IPS-18a (cell line): ENCODE measurements around the gene ZNF738.
A peak's percentile ranks its signal among the peaks of the same experiment; 100 is the strongest.
"Not testable (repeated sequence)": the region's sequence is repeated elsewhere in the genome, so short reads cannot be mapped to it uniquely, and the experiment has no call there.

Source experiments
- H3K27ac ChIP-seq: one replicate; pipeline ENCODE4 v1.5.1; 2013; ENCODE audit warnings: low read length
- H3K27me3 ChIP-seq: one replicate; pipeline ENCODE4 v1.6.1; 2013; ENCODE audit warnings: mild to moderate bottlenecking, low read length; ENCODE audit not compliant: control insufficient read depth, insufficient read depth
- H3K36me3 ChIP-seq: one replicate; pipeline ENCODE4 v1.6.1; 2013; ENCODE audit warnings: low read depth, low read length; ENCODE audit not compliant: control insufficient read depth
- H3K4me1 ChIP-seq: one replicate; pipeline ENCODE4 v1.6.1; 2013; ENCODE audit warnings: low read depth, low read length; ENCODE audit not compliant: control insufficient read depth
- H3K4me3 ChIP-seq: one replicate; pipeline ENCODE4 v1.5.1; 2013; ENCODE audit warnings: low read length
- H3K9ac ChIP-seq: one replicate; pipeline ENCODE4 v1.6.1; 2013; ENCODE audit warnings: mild to moderate bottlenecking, low read length, moderate library complexity
- H3K9me3 ChIP-seq: one replicate; pipeline ENCODE4 v1.6.1; 2013; ENCODE audit warnings: low read depth, low read length; ENCODE audit not compliant: control insufficient read depth

The ZNF738 gene

DNA sequence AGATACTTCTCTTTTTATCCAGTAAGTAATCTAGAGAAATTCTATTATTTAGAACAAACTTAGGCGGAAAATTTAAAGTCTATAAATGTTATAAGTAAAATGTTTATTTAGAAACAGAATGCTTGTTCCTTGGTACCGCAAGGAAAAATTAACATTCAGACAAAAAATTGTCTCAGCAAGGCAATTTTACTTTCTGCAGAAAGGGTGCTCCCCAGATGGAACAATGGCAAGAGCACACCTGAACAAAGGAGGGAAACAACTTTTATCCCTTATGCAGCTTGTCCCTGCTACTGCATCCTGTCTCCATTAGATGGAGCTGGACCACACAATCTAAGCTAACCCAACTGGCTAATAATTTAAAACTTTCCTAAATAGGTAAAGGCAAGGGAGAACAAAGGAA lies 23.1 kb upstream of the ZNF738 start:
- Histone ChIP-seq H3K9ac (no peak overlapping the region), H3K36me3 (no peaks in the 10 kb centered on the region), H3K27ac (no peak overlapping the region), H3K27me3 (no peaks in the 10 kb centered on the region), H3K4me1 (no peaks in the 10 kb centered on the region), H3K9me3 (peaks cover 28% of the 10 kb centered on the region), H3K4me3 (no peak overlapping the region)

DNA sequence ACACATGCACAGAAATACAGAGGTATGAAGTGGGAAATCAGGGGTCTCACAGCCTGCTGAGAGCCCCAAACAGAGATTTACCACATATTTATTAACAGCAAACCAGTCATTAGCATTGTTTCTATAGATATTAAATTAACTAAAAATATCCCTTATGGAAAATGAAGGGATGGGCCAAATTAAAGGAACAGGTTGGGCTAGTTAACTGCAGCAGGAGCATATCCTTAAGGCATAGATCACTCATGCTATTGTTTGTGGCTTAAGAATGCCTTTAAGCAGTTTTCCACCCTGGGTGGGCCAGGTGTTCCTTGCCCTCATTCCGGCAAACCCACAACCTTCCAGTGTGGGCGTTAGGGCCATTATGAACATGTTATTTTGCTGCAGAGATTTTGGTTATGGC lies 14.0 kb upstream of the ZNF738 start:
- not testable (repeated sequence) for H3K4me1 ChIP-seq, H3K4me3 ChIP-seq, H3K9me3 ChIP-seq, H3K27me3 ChIP-seq, H3K36me3 ChIP-seq, H3K27ac ChIP-seq, H3K9ac ChIP-seq

DNA sequence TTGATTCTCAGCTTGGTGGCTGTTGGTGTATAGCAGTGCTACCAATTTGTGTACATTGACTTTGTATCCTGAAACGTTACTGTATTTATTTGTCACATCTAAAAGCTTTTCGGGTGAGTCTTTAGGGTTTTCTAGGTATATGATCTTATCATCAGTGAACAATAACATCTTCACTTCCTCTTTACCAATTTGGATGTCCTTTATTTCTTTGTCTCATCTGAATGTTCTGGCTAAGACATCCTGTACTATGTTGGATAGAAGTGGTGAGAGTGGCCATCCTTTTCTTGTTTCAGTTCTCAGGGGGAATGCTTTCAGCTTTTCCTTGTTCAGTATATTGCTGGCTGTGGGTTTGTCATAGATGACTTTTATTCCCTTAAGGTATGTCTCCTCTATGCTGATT lies 6.0 kb upstream of the ZNF738 start:
- Histone ChIP-seq H3K36me3 (no peaks in the 10 kb centered on the region), H3K4me3 (no peak overlapping the region), H3K9me3 (peaks cover 12% of the 10 kb centered on the region), H3K4me1 (no peaks in the 10 kb centered on the region), H3K9ac (no peak overlapping the region), H3K27ac (no peak overlapping the region), H3K27me3 (no peaks in the 10 kb centered on the region)

DNA sequence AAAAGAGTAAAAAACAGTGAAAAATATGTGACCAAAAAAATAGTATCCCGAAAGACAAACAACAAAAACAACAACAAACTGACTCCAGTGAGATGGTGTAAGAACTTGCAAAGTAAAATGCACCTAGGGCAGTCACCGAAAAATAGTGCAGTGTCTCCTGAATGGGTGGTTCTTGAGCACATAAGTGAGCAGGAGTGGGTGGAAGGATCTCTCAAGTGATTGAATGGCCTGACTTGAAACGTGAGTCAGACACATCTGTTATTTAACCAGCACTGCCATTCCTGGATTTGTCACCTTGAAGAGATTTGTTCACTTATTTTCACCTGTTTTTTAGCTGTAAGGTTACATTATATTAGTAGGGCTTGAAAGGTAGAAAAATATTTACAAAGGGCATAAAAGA lies 3.5 kb downstream of the ZNF738 start:
- H3K9me3 ChIP-seq = no peaks in the 10 kb centered on the region
- H3K4me3 ChIP-seq = no peak overlapping the region
- no peaks in the 10 kb centered on the region for H3K4me1 ChIP-seq
- no peak overlapping the region for H3K27ac ChIP-seq
- H3K9ac ChIP-seq = no peak overlapping the region
- H3K27me3 ChIP-seq = no peaks in the 10 kb centered on the region
- peaks cover 52% of the 10 kb centered on the region for H3K36me3 ChIP-seq

DNA sequence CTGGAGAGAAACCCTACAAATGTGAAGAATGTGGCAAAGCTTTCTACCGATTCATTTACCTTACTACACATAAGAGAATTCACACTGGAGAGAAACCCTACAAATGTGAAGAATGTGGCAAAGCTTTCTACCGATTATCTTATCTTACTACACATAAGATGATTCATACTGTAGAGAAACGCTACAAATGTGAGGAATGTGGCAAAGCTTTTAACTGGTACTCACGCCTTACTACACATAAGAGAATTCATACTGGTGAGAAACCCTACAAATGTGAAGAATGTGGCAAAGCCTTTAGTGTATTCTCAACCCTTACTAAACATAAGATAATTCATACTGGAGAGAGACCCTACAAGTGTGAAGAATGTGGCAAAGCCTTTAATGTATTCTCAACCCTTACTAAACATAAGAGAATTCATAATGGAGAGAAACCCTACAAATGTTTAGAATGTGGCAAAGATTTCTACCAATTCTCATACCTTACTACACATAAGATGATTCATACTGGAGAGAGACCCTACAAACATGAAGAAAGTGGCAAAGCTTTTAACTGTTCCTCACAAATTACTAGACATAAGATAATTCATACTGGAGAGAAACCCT lies 25.3 kb downstream of the ZNF738 start:
- H3K36me3 ChIP-seq = peaks cover 9% of the 10 kb centered on the region
- no peaks in the 10 kb centered on the region for H3K27me3 ChIP-seq
- H3K4me1 ChIP-seq = no peaks in the 10 kb centered on the region
- no peak overlapping the region for H3K4me3 ChIP-seq
- no peak overlapping the region for H3K27ac ChIP-seq
- H3K9ac ChIP-seq = no peak overlapping the region
- peaks cover 67% of the 10 kb centered on the region for H3K9me3 ChIP-seq

DNA sequence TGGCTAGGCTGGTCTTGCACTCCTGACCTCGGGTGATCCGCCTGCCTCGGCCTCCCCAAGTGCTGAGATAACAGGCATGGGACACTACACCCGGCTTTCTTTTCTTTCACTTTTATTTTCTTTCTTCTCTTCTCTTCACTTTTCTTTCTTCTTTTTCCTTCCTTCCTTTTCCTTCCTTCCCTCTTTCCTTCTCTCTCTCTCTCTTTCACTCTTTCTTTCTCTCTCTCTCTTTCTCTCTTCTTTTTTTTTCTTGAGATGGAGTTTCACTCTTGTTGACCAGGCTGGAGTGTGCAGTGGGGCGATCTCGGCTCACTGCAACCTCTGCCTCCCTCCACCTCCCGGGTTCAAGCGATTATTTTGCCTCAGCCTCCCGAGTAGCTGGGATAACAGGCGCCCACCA lies 37.3 kb downstream of the ZNF738 start:
- no peak overlapping the region for H3K27ac ChIP-seq
- H3K27me3 ChIP-seq = no peaks in the 10 kb centered on the region
- H3K9ac ChIP-seq = no peak overlapping the region
- no peak overlapping the region for H3K4me3 ChIP-seq
- H3K36me3 ChIP-seq = peaks cover 5% of the 10 kb centered on the region
- no peaks in the 10 kb centered on the region for H3K4me1 ChIP-seq
- peaks cover 10% of the 10 kb centered on the region for H3K9me3 ChIP-seq

DNA sequence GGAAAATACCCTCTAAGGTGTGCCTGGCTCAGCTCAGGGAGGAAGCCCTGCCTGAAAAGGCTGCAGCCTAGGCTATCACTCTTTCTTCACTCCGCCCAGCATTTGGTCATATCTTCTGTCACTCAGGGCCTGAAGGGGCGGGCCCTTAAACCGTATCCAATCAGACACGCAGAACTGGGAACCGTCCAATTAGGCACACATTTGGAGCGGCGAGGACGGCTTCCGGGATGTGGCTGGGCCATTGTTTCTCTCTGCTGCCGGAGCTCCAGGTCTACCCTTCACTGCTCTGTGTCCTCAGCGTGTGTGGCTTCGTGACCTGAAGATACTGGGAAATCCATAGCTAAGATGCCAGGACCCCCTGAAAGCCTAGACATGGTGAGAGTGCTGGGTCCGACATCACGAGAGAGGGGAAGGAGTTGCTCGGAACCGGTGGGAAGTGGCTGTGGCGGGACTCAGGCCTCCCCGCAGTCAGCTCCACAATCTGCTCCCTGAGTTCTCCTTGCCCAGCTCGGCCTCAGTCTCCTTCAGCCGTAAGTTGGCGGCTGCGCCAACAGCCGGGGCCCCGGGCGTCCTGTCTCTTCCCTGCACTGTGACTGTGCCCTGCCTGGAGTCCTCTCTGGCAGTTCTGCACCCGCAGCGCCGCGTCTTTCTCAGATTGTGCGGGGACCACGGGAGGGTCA lies 38.2 kb downstream of the ZNF738 start, which contains the start of gene ZNF493:
TSS of gene ZNF493 (plus strand) at position 241 of the 680 bp plus-strand sequence. CDS start at position 346, 105 bp downstream.
- peak within 1 kb of the TSS; percentile 98 for H3K4me3 ChIP-seq
- H3K36me3 ChIP-seq = peaks cover 5% of the 10 kb centered on the region
- H3K9ac ChIP-seq = peak within 1 kb of the TSS; percentile 89
- H3K9me3 ChIP-seq = peaks cover 9% of the 10 kb centered on the region
- no peaks in the 10 kb centered on the region for H3K4me1 ChIP-seq
- no peaks in the 10 kb centered on the region for H3K27me3 ChIP-seq
- peak within 1 kb of the TSS; percentile 74 for H3K27ac ChIP-seq

DNA sequence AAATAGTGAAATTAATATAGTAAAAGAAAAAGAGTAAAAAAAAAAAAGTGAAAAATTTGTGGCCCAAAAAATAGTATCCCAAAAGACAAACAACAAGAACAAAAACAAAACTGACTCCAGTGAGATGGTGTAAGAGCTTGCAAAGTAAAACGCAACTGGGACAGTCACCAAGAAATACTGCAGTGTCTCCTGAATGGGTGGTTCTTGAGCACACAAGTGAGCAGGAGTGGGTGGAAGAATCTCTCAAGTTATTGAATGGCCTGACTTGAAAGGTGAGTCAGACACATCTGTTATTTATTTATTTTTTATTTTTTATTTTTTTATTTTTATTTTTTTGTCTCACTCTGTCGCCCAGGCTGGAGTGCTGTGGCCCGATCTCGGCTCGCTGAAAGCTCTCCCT lies 40.1 kb downstream of the ZNF738 start:
- Histone ChIP-seq H3K4me1 (no peaks in the 10 kb centered on the region), H3K27me3 (no peaks in the 10 kb centered on the region), H3K27ac (no peak overlapping the region), H3K4me3 (no peak overlapping the region), H3K9me3 (no peaks in the 10 kb centered on the region), H3K36me3 (peaks cover 10% of the 10 kb centered on the region), H3K9ac (no peak overlapping the region)

DNA sequence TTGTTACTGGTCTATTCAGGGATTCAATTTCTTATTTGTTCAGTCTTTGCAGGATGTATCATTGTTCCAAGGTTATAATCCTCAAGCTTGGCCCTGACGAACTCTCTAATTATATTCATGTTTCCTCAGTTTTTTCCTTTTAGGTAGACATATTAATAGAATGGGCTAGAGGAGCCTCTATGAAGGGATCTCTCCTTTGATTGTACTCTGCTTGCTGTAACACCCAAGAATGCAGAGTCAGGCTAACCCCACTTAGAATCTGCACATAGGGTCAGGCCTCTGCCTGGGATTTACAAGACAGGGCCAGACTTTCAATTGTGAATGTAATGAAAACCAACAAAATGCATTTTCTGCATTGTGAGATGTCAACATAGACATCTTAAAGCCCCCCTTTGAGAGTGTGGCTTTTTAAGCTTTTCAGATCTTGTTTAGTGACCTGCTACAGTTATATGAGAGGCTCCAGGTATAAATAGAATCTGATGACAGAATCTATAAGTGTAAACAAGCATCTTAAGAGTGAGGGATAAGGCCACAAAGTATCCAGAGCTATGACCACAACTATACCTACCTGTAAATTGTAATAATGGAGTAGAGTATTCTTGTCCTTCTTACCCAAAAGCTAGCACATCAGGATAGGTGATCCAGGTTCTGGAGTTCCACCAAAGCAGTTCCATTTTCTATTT lies 43.6 kb downstream of the ZNF738 start:
- H3K4me1 ChIP-seq = no peaks in the 10 kb centered on the region
- H3K4me3 ChIP-seq = no peak overlapping the region
- no peaks in the 10 kb centered on the region for H3K27me3 ChIP-seq
- peaks cover 22% of the 10 kb centered on the region for H3K36me3 ChIP-seq
- no peak overlapping the region for H3K27ac ChIP-seq
- no peaks in the 10 kb centered on the region for H3K9me3 ChIP-seq
- no peak overlapping the region for H3K9ac ChIP-seq

DNA sequence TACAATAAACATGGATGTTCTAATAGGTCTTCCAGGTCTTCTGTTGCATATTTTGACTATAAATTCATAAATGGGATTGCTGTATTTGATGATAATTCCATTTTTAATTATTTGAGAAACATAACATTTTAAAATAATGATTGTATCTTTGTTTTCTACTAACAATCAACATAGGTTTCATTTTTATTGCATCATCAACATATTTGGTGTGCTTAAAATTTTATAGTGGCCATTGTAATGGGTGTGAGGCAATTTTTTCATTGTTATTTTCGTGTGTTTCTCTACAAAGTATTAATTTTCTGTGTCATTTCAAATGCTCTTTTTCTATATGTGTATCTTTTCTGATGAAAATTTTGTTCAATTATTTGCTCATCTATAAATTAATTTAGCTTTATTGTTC lies 51.4 kb downstream of the ZNF738 start:
- no peak overlapping the region for H3K9ac ChIP-seq
- no peak overlapping the region for H3K27ac ChIP-seq
- peaks cover 21% of the 10 kb centered on the region for H3K36me3 ChIP-seq
- no peak overlapping the region for H3K4me3 ChIP-seq
- H3K27me3 ChIP-seq = no peaks in the 10 kb centered on the region
- H3K9me3 ChIP-seq = peaks cover 20% of the 10 kb centered on the region
- H3K4me1 ChIP-seq = no peaks in the 10 kb centered on the region

DNA sequence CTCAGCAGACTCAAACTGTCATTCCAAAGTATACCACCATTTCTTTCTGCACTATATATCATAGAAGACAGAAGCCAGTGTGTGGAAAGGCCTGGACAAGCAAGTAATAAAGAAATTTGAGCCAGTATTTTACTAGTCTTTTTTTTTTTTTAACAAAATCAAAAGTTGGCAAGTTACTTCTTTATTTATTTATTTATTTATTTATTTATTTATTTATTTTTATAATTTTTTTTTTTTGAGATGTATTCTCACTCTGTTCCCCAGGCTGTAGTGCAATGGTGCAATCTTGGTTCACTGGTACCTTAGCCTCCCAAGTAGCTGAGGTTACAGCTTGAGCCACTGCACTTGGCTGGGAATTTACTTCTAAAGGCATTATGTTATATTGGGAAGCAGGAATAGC lies 63.4 kb downstream of the ZNF738 start:
- no peaks in the 10 kb centered on the region for H3K4me1 ChIP-seq
- no peak overlapping the region for H3K27ac ChIP-seq
- no peaks in the 10 kb centered on the region for H3K27me3 ChIP-seq
- H3K9ac ChIP-seq = no peak overlapping the region
- no peak overlapping the region for H3K4me3 ChIP-seq
- H3K9me3 ChIP-seq = peaks cover 67% of the 10 kb centered on the region
- H3K36me3 ChIP-seq = peaks cover 5% of the 10 kb centered on the region
